GM21528 (cell line): ENCODE results near the gene NLRX1.
"Not testable (repeated sequence)": the region's sequence is repeated elsewhere in the genome, so short reads cannot be mapped to it uniquely, and the experiment has no call there.

ENCODE experiments used
- ATAC-seq: cut with Tn5 transposase; IDR thresholded peaks from one replicate; pipeline ENCODE4 v1.9.1; 2021; ENCODE audit warnings: mild to moderate bottlenecking, moderate library complexity; ENCODE audit not compliant: unreplicated experiment, low FRiP score

Gene NLRX1

GRCh38 chr11:119152604-119153003, 15.9 kb upstream of the NLRX1 start:
- no peak for ATAC-seq

DNA sequence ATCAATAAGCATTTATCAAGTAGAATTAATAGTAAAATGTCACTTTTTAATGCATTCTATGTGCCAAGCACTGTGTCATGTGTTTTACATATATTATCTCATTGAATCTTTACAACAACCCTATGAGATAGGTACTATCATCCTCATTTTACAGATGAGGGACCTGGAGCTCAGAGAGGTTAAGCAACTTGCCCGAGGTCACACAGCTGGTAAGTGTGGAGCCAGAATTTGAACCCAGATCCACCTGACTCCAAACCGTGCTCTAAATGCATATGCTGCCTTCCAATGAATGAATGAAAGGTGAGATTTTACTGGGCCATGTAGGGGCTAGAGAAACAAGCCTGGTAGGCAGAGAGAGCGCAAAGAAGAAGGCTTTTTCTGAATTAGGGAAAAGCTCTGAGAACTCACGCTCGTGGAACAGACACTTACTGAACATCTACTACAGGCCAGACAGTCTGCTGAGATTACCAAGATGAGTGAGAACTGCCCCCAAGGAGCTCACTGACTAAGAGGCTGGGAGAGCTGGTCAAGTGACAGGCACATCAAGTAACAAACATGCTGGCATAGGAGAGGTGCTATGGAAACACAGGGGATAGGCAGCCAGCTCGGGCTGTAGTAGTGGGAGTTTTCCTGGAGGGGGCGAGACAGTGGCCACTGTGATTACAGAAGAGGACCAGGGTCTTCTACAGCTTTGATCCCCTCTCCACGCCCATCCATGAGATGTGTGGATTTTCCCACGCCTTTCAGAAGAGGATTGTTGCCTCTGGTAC, 15.3 kb upstream of the NLRX1 start:
- no peak for ATAC-seq

DNA sequence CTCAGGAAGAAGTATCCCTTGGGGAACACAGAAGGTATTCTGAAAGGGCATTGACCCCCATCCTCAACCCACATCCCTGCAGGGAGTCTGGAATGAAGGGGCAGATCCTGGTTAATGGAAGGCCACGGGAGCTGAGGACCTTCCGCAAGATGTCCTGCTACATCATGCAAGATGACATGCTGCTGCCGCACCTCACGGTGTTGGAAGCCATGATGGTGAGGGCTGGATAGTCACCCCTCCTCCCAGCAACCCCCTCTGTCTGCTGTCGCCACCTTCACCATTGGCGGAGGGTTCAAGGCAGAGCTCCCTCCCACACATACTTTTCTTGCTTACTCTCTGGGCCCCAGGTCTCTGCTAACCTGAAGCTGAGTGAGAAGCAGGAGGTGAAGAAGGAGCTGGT, 14.3 kb upstream of the NLRX1 start:
- no peak for ATAC-seq

DNA sequence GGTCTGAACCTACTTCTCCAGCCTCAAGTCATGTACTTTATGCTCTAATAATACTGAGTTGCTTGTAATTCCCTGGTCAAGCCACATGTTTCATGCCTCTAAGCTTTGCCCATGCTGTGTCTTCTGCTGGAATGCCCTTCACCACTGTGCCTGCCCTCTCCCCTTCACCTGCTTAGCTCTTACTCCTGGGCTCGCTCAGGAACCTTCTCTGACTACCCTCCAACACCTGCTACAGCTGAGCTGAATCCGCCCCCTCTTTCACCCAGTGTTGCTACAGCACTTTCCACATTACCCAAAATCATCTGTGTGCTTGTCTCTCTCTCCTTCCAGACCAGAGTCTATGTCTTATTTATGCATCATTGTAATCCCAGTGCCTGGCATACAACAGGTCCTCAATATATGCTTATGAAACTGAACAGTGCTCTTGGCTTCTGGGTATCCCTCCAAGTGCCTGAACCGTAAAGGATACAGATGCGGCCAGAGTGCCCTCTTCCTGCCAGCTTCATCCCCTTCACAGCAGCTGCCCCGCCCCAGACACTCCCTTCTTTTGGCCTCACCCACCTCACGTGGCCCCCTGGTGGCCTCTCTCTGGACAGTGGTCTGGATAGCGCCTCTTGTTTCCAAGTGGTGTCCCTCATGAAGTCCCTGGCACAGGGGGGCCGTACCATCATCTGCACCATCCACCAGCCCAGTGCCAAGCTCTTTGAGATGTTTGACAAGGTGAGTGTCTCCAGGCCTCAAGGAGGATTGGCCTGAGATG, 12.6 kb upstream of the NLRX1 start:
- ATAC-seq = no peak

DNA sequence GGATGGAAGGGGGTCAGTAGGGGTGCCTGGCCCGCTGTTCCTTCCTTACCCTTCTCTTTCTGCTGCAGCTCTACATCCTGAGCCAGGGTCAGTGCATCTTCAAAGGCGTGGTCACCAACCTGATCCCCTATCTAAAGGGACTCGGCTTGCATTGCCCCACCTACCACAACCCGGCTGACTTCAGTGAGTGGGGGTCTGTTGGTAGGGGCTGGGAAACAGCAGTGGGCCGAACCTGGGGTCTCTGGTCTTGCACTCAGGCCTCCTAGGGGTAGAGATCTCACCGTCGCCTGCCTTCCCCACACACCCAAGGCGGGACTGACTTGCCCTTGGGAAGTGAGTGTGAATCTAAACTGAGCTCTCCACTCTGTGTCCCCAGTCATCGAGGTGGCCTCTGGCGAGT, 12.0 kb upstream of the NLRX1 start:
- no peak for ATAC-seq

DNA sequence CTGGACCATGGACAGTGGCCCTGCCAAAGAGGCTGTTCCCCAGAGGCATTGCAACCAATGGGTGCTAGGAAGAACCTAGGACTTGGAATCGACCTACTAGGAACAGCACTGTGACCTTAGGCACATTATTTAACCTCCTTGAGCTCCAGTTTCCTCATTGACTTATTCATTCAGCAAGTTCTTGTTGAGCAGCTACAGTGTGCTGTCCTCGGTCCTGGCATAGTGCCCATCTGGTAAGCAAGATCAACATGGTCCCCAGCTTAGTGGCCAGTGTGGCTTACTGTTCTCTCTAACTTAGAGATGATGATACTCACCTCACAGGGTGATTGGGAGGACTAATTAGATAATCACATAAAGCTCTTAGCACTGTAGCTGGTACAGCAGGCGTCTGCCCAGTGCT, 11.5 kb upstream of the NLRX1 start:
- ATAC-seq = no peak

- ATAC-seq = no peak
These were observed 10.1 kb upstream of the NLRX1 start for GRCh38 chr11:119158467-119158866.

DNA sequence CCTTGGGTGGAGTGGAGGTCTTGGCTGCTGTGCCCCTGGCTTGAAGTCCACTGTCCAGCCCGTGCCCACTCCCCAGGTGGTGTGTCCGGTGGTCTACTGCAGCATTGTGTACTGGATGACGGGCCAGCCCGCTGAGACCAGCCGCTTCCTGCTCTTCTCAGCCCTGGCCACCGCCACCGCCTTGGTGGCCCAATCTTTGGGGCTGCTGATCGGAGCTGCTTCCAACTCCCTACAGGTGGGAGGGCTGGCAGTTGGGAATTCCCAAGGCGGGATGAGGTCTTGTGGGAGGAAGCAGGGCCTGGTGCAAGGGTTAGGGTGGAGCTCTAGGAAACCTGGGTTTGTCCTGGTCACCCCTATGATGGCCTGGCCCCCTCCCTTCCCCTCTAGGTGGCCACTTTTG, 8.4 kb upstream of the NLRX1 start:
- ATAC-seq = no peak

GRCh38 chr11:119161871-119162270, 6.7 kb upstream of the NLRX1 start:
- no peak for ATAC-seq

DNA sequence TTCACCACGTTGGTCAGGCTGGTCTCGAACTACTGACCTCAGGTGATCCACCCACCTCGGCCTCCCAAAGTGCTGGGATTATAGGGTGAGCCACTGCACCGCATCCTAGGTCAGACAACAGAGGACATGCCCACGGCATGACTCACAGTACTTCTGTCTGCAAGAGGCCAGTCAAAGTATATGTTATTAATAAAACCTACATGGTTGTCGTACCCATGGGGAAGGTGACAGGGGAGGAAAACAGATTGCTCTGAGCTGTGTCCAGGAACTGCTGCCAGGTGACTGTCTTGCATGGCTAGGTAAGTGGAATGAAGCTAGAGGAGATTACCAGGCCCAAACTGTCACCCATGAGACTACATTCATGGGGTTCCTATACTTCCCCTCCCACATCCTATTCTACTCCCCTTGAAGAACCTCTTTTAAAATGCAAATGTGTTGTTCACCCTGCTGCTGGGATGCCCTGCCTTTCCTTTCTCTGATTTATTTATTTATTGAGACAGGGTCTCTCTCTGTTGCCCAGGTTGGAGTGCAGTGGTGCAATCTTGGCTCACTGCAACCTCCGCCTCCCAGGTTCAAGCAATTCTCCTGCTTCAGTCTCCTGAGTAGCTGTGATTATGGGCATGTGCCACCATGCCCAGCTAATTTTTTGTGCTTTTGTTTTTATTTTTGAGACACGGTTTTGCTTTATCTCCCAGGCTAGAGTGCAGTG, 2.0 kb upstream of the NLRX1 start:
- ATAC-seq = no peak

GRCh38 chr11:119167077-119167458, 1.5 kb upstream of the NLRX1 start:
- not testable (repeated sequence) for ATAC-seq

DNA sequence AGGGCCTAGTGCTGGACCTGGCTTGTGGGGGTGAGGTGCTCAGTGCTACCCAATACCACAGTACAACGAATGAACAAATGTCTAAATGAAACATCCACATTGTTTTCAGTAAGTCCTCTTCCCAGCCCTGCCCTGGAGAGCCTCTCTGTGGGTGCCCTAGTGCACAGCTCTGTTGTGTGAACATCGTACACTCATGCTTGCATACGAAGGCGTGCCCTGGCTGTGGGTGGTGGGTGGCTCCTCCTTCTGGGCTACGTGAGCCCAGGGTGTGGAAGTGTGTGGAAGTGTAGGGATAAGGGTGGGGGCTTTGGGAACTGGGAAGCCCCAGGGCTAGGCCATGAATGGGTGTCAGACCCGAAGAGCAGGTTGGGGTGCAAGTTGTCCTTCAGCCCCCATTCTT, 592 bp upstream of the NLRX1 start:
- ATAC-seq = no peak

GRCh38 chr11:119169282-119169719, 776 bp downstream of the NLRX1 start:
- ATAC-seq = no peak

- no peak for ATAC-seq
These were observed 4.0 kb downstream of the NLRX1 start for GRCh38 chr11:119172513-119172912.

- ATAC-seq = no peak
These were observed 4.9 kb downstream of the NLRX1 start for GRCh38 chr11:119173453-119173852.

GRCh38 chr11:119175493-119176077, 7.1 kb downstream of the NLRX1 start:
- no peak for ATAC-seq

- ATAC-seq = no peak
These were observed 9.7 kb downstream of the NLRX1 start for GRCh38 chr11:119178166-119178680.

DNA sequence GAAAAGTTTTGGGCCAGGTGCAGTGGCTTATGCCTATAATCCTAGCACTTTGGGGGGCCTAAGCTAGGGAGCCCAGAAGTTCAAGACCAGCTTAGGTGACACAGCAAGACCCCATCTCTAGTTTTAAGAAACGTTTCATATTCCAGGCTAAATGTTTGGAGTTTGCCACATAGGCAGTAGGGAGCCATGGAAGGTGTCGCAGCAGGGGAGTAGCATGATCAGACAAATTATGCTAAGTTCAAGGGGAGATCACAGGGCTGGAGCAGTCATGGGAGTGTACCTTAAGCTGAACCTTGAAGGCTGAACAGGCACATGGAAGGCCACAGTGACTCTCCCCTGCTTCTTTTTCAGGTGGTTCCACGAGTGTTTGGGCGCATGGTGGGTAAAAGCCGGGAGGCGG, 10.8 kb downstream of the NLRX1 start:
- no peak for ATAC-seq

- no peak for ATAC-seq
These were observed 11.5 kb downstream of the NLRX1 start for GRCh38 chr11:119179983-119180382.

DNA sequence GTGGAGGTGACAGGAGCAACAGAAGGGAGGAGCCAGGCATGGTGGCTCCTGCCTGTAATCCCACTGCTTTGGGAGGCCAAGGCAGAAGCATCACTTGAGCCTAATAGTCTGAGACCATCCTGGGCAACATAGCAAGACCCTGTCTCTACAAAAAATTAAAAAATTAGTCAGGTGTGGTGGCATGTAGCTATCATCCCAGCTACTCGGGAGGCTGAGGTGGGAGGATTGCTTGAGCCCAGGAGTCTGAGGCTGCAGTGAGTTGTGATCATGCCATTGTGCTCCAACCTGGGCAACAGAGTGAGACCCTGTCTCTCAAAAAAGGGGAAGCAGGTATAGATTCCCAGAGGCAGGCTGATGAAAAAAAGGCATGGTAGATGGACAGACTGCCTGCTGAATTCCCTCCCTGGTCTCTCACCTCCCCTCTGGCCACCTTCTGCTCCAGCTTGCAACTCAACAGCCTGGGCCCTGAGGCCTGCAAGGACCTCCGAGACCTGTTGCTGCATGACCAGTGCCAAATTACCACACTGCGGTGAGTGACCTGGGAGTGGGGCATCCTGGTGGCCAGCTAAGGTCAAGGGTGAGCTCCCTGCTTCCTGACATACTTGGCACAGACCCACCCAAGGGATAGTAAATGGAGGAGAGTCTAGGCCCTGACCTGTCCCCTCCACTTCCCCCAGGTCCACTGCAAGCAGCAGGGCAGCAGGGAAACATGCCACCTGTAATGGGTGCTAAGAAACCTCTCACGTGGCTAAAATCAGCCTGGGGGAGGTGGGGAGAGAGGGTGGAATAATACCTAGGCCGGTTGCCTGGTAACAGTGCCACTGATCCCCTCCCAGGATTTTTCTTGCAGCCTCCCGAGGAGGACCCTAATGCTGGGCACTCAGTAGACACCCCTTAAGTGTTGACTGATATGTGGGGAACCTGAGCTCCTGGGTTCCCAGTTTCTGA, 12.5 kb downstream of the NLRX1 start:
- ATAC-seq = no peak
